Measurements from ENCODE around the gene OR51I2. TPM values are rescaled to one million over a fixed set of nuclear protein-coding genes. Genes with fewer than 3 reads are reported as not detected.

Gene OR51I2
- total RNA-seq, 2 experiments from 2014 or later = not detected

DNA sequence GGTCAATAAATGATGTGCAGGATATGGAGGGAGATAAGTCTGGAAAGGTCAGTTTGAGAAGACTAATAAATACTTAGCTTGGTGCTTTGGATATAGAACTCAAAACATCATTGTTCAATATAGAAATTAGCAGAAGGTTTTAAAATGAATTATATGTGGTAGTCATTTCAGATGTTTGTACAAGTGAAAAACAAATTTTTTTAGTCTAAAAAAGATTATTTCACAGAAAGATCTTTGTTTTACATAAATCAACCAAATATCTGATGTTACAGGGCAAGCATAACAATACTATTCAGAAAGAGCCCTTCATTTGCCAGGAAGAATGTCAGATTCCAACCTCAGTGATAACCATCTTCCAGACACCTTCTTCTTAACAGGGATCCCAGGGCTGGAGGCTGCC is 39.3 kb downstream of the OR51I2 start, which contains the start of gene OR52D1:
OR52D1 (plus strand) TSS at position 301 of the 400 bp plus-strand sequence; CDS start at position 323, 22 bp downstream.
- no peaks in the 10 kb centered on the region for H3K9me3 Mint-ChIP-seq (ENCODE audit: low read depth)
- H3K4me1 Mint-ChIP-seq = no peaks in the 10 kb centered on the region
- CTCF ChIA-PET = no interaction called here
- DNase-seq (no peak), ATAC-seq (no peak)
- H3K4me3 Mint-ChIP-seq = no peak within 1 kb of the TSS
- H3K27me3 Mint-ChIP-seq = peaks cover 11% of the 10 kb centered on the region
- no peaks in the 10 kb centered on the region for H3K36me3 Mint-ChIP-seq
- H3K27ac Mint-ChIP-seq = no peak within 1 kb of the TSS

DNA sequence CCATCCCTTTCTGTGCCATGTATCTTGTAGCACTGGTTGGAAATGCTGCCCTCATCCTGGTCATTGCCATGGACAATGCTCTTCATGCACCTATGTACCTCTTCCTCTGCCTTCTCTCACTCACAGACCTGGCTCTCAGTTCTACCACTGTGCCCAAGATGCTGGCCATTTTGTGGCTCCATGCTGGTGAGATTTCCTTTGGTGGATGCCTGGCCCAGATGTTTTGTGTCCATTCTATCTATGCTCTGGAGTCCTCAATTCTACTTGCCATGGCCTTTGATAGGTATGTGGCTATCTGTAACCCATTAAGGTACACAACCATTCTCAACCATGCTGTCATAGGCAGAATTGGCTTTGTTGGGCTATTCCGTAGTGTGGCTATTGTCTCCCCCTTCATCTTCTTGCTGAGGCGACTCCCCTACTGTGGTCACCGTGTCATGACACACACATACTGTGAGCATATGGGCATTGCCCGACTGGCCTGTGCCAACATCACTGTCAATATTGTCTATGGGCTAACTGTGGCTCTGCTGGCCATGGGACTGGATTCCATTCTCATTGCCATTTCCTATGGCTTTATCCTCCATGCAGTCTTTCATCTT is 39.8 kb downstream of the OR51I2 start:
- Mint-ChIP-seq H3K36me3 (no peaks in the 10 kb centered on the region), H3K27ac (no peak overlapping the region), H3K4me3 (no peak overlapping the region), H3K27me3 (peaks cover 11% of the 10 kb centered on the region), H3K9me3 (ENCODE audit: low read depth) (no peaks in the 10 kb centered on the region), H3K4me1 (no peaks in the 10 kb centered on the region)
- DNase-seq (no peak), ATAC-seq (no peak)
- CTCF ChIA-PET = no interaction called here

DNA sequence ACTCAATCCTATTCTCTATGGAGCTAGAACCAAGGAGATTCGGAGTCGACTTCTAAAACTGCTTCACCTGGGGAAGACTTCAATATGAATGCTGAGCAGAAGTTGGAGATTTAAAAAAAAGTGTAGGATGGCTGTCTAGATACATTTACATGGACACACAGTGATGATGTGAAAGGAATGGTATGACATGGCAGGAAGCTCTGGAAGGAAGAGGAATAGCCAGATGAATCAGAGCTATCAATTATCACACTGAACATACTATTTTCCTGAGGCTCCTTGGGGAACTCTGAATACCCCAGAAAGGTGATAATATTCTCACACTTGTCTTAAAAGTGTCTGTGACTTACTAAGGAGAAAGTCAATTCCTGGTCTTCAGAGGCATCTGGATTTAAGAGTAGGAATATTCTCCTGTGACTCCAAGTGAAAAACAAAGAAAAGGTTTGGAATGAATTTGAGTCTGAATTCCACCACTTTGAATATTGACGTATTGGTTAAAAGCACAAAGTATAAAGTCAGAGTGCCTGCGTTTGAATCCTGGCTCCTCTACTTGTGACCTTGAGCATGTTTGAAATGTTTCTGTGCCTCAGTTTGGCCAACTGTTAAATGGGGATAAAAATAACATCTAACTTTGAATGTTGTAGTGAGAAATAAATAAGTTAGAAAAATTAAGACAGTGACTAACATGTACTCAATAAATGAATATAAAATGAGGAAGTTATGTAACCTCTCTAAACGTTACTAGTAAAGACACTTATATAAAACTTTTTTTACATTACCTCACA is 40.6 kb downstream of the OR51I2 start:
- Mint-ChIP-seq H3K4me3 (no peak overlapping the region), H3K36me3 (no peaks in the 10 kb centered on the region), H3K4me1 (no peaks in the 10 kb centered on the region), H3K27me3 (peaks cover 11% of the 10 kb centered on the region), H3K27ac (no peak overlapping the region), H3K9me3 (ENCODE audit: low read depth) (no peaks in the 10 kb centered on the region)
- no peak for DNase-seq
- CTCF ChIA-PET = no interaction called here
- ATAC-seq = no peak

DNA sequence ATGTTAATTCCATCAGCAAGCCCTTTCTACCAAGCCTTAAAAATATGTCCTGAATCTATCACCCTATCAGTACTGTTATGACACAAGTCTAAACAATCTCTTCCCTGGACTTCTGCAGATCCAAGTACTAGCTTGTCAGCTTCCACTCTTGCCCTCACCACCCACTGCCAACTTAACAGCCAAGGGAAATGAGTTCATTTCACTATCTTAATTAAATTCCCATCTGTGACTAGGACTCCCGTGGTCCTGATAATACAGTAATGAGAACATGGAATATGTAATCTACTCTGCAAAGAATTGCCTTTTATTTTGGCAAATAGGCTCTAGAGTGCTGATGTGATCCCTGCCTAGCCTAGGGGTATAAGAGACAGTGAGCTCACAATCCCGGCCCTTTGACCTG is 50.5 kb downstream of the OR51I2 start:
- no peak for DNase-seq
- Mint-ChIP-seq H3K27ac (no peak overlapping the region), H3K27me3 (peaks cover 7% of the 10 kb centered on the region), H3K4me3 (no peak overlapping the region), H3K9me3 (ENCODE audit: low read depth) (no peaks in the 10 kb centered on the region), H3K36me3 (no peaks in the 10 kb centered on the region), H3K4me1 (no peaks in the 10 kb centered on the region)
- CTCF ChIA-PET = no interaction called here
- no peak for ATAC-seq

DNA sequence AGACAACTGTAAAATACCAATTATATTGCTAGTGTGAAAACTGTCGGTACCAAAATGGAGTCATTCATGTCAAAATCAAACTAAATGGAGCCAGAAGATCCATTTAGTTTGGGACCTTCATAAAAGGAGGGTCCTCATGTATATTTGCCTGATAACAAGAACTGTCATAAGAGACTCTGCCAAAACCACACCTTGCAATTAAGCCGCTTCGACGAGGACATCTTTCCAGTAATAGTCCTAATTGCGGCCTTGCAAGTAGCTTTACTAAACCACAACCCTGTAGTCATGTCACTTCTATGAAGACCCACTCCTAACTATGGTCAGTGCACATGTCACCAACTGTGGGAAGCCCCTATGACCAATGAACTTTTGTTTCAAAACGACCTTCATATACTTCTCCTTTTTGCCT is 51.3 kb downstream of the OR51I2 start:
- Mint-ChIP-seq H3K9me3 (ENCODE audit: low read depth) (no peaks in the 10 kb centered on the region), H3K4me1 (no peaks in the 10 kb centered on the region), H3K4me3 (no peak overlapping the region), H3K27me3 (peaks cover 7% of the 10 kb centered on the region), H3K27ac (no peak overlapping the region), H3K36me3 (no peaks in the 10 kb centered on the region)
- CTCF ChIA-PET = no interaction called here
- no peak for ATAC-seq
- DNase-seq = no peak

DNA sequence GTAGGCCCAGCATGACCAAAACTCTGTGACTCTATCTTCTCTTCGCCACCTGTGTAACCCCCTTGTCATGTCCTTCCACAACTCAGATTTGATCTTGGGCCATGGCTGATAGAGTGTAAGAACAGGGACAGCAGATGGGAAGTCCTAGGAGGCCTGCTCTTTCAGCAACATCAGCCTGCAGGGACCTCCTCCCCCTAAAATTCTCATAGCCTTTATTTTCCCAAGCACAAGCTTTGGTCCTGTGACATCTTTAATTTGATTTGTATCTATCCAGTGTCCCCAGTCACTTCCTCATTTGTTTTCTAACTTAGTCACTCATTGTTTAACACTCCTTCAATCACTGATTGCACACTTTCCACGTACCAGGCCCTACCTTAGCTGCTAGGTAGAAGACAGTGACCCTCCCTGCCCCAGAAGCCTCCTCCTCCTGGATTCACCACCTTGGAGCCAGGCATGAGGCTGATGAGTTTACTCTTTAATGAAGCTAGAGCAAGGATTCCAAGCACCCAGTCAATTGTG is 55.3 kb downstream of the OR51I2 start:
- no peaks in the 10 kb centered on the region for H3K9me3 Mint-ChIP-seq (ENCODE audit: low read depth)
- peaks cover 3% of the 10 kb centered on the region for H3K27me3 Mint-ChIP-seq
- ATAC-seq (no peak), DNase-seq (no peak)
- H3K4me3 Mint-ChIP-seq = no peak overlapping the region
- no peak overlapping the region for H3K27ac Mint-ChIP-seq
- no peaks in the 10 kb centered on the region for H3K4me1 Mint-ChIP-seq
- CTCF ChIA-PET = no interaction called here
- no peaks in the 10 kb centered on the region for H3K36me3 Mint-ChIP-seq

DNA sequence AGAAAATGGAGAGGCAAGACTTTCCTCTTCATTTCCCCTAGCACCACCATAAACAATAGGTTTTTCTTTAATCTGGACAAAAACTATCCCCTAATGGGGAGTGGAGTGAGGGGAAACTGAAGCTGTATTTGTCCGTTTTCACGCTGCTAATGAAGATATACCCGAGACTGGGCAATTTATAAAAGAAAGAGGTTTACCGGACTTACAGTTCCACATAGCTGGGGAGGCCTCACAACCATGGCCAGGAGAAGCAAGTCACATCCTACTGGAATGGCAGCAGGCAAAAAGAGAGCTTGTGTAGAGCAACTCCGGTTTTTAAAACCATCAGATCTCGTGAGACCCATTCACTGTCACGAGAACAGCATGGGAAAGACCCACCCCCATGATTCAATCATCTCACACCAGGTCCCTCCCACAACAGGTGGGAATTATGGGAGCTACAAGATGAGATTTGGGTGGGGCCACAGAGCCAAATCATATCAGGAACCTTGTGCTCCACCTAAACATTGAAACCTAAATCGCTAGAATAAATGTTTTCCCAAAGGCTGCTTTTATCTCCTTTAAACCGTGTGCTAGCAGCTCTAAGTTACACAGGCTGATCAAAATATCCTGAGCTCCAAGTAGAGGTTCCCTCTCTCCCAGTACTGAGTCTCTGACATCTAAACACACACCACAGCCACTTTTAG is 56.4 kb downstream of the OR51I2 start:
- H3K27me3 Mint-ChIP-seq = peaks cover 5% of the 10 kb centered on the region
- no peak overlapping the region for H3K27ac Mint-ChIP-seq
- H3K4me1 Mint-ChIP-seq = no peaks in the 10 kb centered on the region
- no peak for ATAC-seq
- no peaks in the 10 kb centered on the region for H3K36me3 Mint-ChIP-seq
- no peaks in the 10 kb centered on the region for H3K9me3 Mint-ChIP-seq (ENCODE audit: low read depth)
- CTCF ChIA-PET = no interaction called here
- DNase-seq = no peak
- H3K4me3 Mint-ChIP-seq = no peak overlapping the region

Other genes with a start within 250 kb of the OR51I2 start
- not detected for gene OR51V1, start 248.6 kb upstream of the OR51I2 start, total RNA-seq
- not detected for gene HBB, start 222.3 kb upstream of the OR51I2 start, total RNA-seq
- gene HBD, start 214.8 kb upstream of the OR51I2 start, total RNA-seq = not detected
- gene HBG1, start 199.5 kb upstream of the OR51I2 start, total RNA-seq = not detected
- not detected for gene HBG2, start 194.5 kb upstream of the OR51I2 start, total RNA-seq
- gene HBE1, start 179.4 kb upstream of the OR51I2 start, total RNA-seq = not detected
- gene OR51B4, start 147.4 kb upstream of the OR51I2 start, total RNA-seq = not detected
- not detected for gene OR51B2, start 125.0 kb upstream of the OR51I2 start, total RNA-seq
- gene OR51B5, start 105.8 kb upstream of the OR51I2 start, total RNA-seq = under 1 TPM in 1 of 2 experiments, not detected in 1; 0.47 TPM
- gene OR51B6, start 97.8 kb upstream of the OR51I2 start, total RNA-seq = not detected
- gene OR51M1, start 65.5 kb upstream of the OR51I2 start, total RNA-seq = not detected
- gene OR51Q1, start 27.2 kb upstream of the OR51I2 start, total RNA-seq = not detected
- not detected for gene OR51I1, start 7.8 kb upstream of the OR51I2 start, total RNA-seq
- not detected for gene OR52D1, start 39.4 kb downstream of the OR51I2 start, total RNA-seq
- under 1 TPM in 1 of 2 experiments, not detected in 1; 0.12 TPM for gene UBQLN3, start 60.6 kb downstream of the OR51I2 start, total RNA-seq
- gene UBQLNL, start 67.4 kb downstream of the OR51I2 start, total RNA-seq = under 1 TPM; 0.19 to 0.55 TPM
- not detected for gene OR52H1, start 99.2 kb downstream of the OR51I2 start, total RNA-seq
- not detected for gene OR52B6, start 131.6 kb downstream of the OR51I2 start, total RNA-seq
- gene TRIM6, start 147.3 kb downstream of the OR51I2 start, total RNA-seq = 1 to 10 TPM in 1 of 2 experiments, under 1 TPM in 1; 0.37 to 1.5 TPM
- 10 to 100 TPM; 13.1 to 16.1 TPM for gene TRIM34, start 175.7 kb downstream of the OR51I2 start, total RNA-seq
- gene TRIM5, start 235.8 kb downstream of the OR51I2 start, total RNA-seq = 10 to 100 TPM; 25.0 to 35.4 TPM
- gene TRIM22, start 240.5 kb downstream of the OR51I2 start, total RNA-seq = 100 to 1,000 TPM; 139 to 238 TPM

Data from activated CD8-positive, alpha-beta memory T cell treated with anti-CD3 and anti-CD28 coated beads, Interleukin-2, amount 10 ng/mL, durations not matched to agents 7 days and 5 days (primary cell).